ENCODE measurements around the gene EAF1. TPM values are rescaled to one million over a fixed set of nuclear protein-coding genes. Genes with fewer than 3 reads are reported as not detected.

Gene EAF1
- total and polyA plus RNA-seq, 2 of the 8 experiments (the other 6 are each of a cell fraction or from before 2014, with no cell fraction given) = 13.9 to 26.8 TPM

DNA sequence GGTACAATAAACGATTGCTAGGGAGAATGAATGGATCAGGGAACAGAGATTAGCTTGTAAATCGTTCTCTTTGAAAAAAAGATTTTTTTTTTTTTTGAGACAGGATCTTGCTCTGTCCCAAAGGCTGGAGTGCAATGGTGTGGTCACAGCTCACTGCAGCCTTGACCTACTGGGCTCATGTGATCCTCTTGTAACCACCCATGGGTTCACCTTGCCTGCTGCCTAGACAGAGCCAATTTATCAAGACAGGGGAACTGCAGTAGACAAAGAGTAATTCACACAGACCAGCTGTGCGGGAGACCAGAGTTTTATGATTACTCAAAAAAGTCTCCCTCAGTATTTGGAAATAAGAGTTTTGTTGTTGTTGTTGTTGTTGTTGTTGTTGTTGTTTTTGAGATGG lies 39.7 kb upstream of the EAF1 start:
- H3K9ac ChIP-seq (replicated peaks in 1 of 4; ENCODE audit: extremely low read depth in 1 of 4, low read depth in 3 of 4, low read length in 3 of 4) = no peak overlapping the region
- no peak overlapping the region for H3K4me2 ChIP-seq (ENCODE audit: insufficient read depth in 1 of 2, low read depth in 2 of 2, low read length in 2 of 2)
- no peak overlapping the region for H3K18ac ChIP-seq (ENCODE audit: extremely low read depth, low read length)
- no peaks in the 10 kb centered on the region for H3K23me2 ChIP-seq (ENCODE audit: low read depth, low read length)
- no peak overlapping the region for H2BK15ac ChIP-seq (ENCODE audit: low read length)
- no peaks in the 10 kb centered on the region for H3K79me1 ChIP-seq (ENCODE audit: low read depth, low read length)
- WGBS, 2 experiments (ENCODE audit: extremely low coverage in 1 of 2, insufficient coverage in 1 of 2, insufficient read length in 1 of 2, insufficient replicate concordance in 2 of 2, low coverage in 1 of 2, low lambda C conversion rate in 2 of 2, missing lambda C conversion rate in 1 of 2) = 84 to 100% methylated on average over 1 to 3 of the region's 3 CpGs
- no peak overlapping the region for H4K8ac ChIP-seq (ENCODE audit: extremely low read depth, insufficient read depth, low read length)
- no peak overlapping the region for H3K56ac ChIP-seq (replicated peaks; ENCODE audit: insufficient read length, low read depth, low read length)
- H3K23ac ChIP-seq (ENCODE audit: insufficient read length) = no peak overlapping the region
- ChIA-PET POLR2A (ENCODE audit: partially characterized antibody) (no interaction called here), CTCF (ENCODE audit: partially characterized antibody) (interaction anchor here (1.2 to 6.2 kb wide), 5 partner anchors 9 to 120 kb away, joined by 4 to 28 read pairs (median 4); no protein-coding TSS in a partner anchor)
- H2AK5ac ChIP-seq (ENCODE audit: low read depth, low read length) = no peak overlapping the region
- H3K36me3 ChIP-seq (ENCODE audit: control insufficient read depth in 2 of 4, insufficient read depth in 4 of 4, low read length in 3 of 4) = no peaks in the 10 kb centered on the region; a peak in 1 of 8 replicates
- no peak overlapping the region for H3K4me3 ChIP-seq (ENCODE audit: extremely low read depth in 1 of 4, insufficient read depth in 2 of 4, low read depth in 3 of 4, low read length in 4 of 4)
- DNase-seq (ENCODE audit: low read depth in 1 of 2, low spot score in 2 of 2) = no peak
- peaks cover 6 to 8% of the 10 kb centered on the region in 2 experiments; a peak in 1 of 4 replicates for H3K9me3 ChIP-seq (ENCODE audit: insufficient read depth in 2 of 2, low read depth in 1 of 2, low read length in 1 of 2)
- no peaks in the 10 kb centered on the region for H3K4me1 ChIP-seq (replicated peaks in 1 of 4; ENCODE audit: control insufficient read depth in 3 of 4, insufficient read depth in 4 of 4, low read length in 3 of 4)
- H4K20me1 ChIP-seq (replicated peaks in 1 of 2; ENCODE audit: control insufficient read depth in 1 of 2, insufficient read depth in 2 of 2, low read length in 2 of 2) = no peaks in the 10 kb centered on the region
- H4K5ac ChIP-seq (ENCODE audit: insufficient read length, low read depth, low read length) = no peak overlapping the region
- H3K14ac ChIP-seq (ENCODE audit: insufficient read length) = no peak overlapping the region
- no peak overlapping the region for H2BK20ac ChIP-seq (ENCODE audit: low read length)
- no peak overlapping the region for H2BK12ac ChIP-seq (ENCODE audit: low read depth, low read length)
- no peaks in the 10 kb centered on the region for H3K79me2 ChIP-seq (ENCODE audit: control insufficient read depth in 1 of 2, insufficient read depth in 2 of 2, low read length in 2 of 2)
- no peak overlapping the region for H2AFZ ChIP-seq (ENCODE audit: low read length)
- H3K27me3 ChIP-seq (replicated peaks in 1 of 4; ENCODE audit: control insufficient read depth in 3 of 4, extremely low read depth in 1 of 4, insufficient read depth in 3 of 4, low read length in 3 of 4) = no peaks in the 10 kb centered on the region
- no peak overlapping the region for H2BK120ac ChIP-seq (replicated peaks; ENCODE audit: low read depth, low read length)
- H4K91ac ChIP-seq (replicated peaks; ENCODE audit: insufficient read length, low read length) = no peak overlapping the region
- H3K4ac ChIP-seq (replicated peaks; ENCODE audit: insufficient read length, low read depth, low read length) = no peak overlapping the region
- H2BK5ac ChIP-seq (ENCODE audit: low read depth, low read length) = no peak overlapping the region
- no peak overlapping the region for H3K27ac ChIP-seq (ENCODE audit: low read depth, low read length)
- no peak for FAIRE-seq
- TF ChIP-seq SIX5 (IDR thresholded peaks at IDR 0.05; ENCODE audit: low read depth, low read length) (no peak), POLR2A (IDR thresholded peaks at IDR 0.05; ENCODE audit: control extremely low read depth in 1 of 2, low read depth in 2 of 2, low read length in 2 of 2) (no peak), CTBP2 (IDR thresholded peaks at IDR 0.05; ENCODE audit: borderline replicate concordance, insufficient read depth, insufficient read length, low read length) (no peak), CHD2 (IDR thresholded peaks at IDR 0.05; ENCODE audit: low read length) (no peak), BRCA1 (IDR thresholded peaks at IDR 0.05; ENCODE audit: low read depth, low read length) (no peak), SP2 (IDR thresholded peaks at IDR 0.05; ENCODE audit: low read length) (no peak)

Data from H1 (cell line).